NCI-H2171 treated with DMSO at 0.1 percent for 48 hours (cell line): ENCODE measurements around the gene INO80.

Experiments
- DNase-seq: peaks from one replicate; lab custom pipeline; 2025; lab: John Stamatoyannopoulos, UW

INO80 gene

DNA sequence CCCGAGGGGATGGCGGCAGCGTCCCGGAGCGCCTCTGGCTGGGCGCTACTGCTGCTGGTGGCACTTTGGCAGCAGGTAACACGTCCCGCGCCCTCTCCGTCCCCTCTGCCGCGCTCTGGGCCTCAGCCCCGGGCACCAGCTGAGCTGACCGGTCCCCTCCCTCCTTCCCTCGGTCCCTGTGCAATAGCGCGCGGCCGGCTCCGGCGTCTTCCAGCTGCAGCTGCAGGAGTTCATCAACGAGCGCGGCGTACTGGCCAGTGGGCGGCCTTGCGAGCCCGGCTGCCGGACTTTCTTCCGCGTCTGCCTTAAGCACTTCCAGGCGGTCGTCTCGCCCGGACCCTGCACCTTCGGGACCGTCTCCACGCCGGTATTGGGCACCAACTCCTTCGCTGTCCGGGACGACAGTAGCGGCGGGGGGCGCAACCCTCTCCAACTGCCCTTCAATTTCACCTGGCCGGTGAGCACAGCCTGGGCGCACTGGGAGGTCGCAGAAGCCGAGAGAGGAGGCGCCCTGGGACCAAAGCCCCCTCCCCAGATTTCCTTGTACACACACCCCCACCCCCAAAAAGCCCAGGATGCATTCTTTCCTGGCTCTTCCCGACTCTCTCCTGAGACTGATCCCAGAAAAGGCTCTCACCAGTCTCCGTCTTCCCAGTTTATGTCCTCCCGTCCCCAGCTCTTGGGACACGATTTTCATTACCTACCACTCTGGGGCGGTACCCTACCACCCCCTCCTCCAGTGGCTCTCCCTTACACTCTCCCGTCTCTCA lies 186.2 kb downstream of the INO80 start:
- peak; percentile 41 for DNase-seq
